ENCODE results near the gene ADGRE3.
"Not testable (repeated sequence)": the region's sequence is repeated elsewhere in the genome, so short reads cannot be mapped to it uniquely, and the experiment has no call there.

Gene ADGRE3

GRCh38 chr19:14669940-14670339, 4.7 kb downstream of the ADGRE3 start:
- DNase-seq, result no peak

DNA sequence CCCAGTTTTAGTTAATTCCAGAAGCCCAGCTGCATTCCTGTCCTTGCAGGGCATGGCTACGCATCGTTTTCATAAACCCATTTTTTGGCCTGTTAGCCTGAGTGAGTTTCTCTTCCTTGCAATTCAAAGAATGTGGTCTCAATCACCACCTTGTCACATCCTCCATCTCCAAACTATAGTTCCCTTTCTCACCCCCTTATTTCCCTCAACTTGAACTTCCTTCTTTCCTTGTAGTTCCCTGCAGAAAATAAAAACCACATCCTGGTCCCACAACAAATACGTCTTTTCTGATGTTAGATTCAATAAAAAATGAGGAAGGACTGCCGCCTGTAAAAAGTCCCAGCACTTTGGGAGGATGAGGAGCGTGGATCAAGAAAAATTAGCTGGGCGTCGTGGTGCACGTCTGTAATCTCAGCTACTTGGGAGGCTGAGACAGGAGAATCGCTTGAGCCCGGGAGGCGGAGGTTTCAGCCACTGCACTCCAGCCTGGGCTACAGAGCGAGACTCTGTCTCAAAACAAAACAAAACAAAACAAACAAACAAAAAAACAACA, 13.2 kb downstream of the ADGRE3 start:
- peak; percentile 92 for DNase-seq

GRCh38 chr19:14659874-14660489, 14.7 kb downstream of the ADGRE3 start:
- DNase-seq, result no peak

DNA sequence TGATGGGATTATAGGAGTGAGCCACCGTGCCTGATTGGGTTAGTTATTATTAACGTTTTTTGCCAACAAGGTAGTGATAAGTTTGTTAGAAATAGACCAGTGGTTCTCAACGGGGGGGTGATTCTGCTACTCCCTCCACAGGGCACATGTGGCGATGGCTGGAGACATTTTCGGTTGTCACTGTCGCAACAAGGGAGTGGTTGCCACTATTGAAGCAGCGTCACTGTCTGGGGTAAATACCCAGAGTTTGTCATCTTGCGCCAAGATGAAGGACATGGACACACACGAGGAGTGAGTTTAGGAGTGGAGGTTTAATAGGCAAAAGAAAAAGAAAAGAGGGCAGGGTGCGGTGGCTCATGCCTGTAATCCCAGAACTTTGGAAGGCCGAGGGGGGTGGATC, 18.9 kb downstream of the ADGRE3 start:
- peak; percentile 52 for DNase-seq

DNA sequence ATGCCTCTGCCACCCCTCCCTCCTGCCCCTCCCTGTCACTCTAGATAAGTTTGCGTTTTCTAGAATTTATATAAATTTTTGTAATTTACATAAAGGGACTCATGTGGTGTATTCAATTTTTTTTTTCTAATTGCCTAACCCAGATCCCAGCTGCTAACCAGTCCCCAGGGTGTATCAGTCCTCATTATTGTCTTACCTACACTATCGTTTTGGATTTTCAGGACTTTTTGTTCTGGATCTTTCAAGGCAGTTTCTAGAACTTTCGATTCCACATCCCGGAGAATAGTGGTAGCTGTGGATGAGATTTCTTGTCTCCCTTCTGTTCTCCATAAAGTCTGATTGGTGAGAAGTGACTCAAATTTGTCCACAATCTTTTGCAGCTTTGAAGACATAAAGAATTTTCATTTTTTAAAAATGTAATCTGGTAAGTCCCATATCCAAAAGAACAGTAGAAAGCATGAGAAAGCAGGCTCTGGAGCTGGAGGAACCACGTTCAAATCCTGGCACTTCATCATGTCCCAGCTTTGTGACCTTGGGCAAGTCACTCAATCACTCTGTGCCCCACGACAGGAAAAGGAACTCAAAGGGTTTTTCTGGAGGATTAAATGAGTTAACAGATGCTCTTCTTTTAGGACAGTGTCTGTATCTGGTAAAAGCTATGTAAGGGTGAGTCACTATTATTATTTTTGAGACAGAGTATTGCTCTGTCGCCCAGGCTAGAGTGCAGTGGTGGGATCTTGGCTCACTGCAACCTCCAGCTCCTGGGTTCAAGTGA, 19.7 kb downstream of the ADGRE3 start:
- DNase-seq, result peak; percentile 50

DNA sequence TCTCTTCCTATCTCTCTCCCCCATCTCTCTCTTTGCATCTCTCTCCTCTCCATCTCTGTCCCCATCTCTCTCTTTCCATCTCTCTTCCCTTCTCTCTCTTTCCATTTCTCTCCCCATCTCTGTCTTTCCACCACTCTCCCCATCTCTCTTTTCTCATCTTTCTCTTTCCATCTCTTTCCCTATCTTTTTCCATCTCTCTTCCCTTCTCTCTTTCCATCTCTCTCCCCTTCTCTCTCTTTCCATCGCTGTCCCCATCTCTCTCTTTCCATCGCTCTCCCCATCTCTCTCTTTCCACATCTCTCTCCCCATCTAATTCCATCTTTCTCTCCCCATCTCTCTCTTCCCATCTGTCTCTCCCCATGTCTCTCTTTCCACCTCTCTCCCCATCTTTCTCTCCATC, 24.5 kb downstream of the ADGRE3 start:
- DNase-seq, result no peak

DNA sequence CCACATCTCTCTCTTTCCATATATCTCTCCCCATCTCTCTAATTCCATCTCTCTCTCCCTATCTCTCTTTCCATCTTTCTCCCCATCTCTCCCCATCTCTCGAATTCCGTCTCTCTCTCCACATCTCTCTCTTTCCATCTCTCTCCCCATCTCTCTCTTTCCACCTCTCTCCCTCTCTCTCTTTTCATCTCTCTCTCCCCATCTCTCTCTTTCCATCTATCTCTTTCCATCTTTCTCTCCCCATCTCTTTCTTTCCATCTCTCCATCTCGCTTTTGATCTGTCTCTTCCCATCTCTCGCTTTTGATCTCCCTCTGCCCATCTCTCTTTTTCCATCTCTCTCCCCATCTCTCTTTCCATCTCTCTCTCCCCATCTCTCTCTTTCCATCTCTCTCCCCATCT, 25.6 kb downstream of the ADGRE3 start:
- DNase-seq, result no peak

GRCh38 chr19:14648506-14648905, 26.1 kb downstream of the ADGRE3 start:
- DNase-seq, result no peak

DNA sequence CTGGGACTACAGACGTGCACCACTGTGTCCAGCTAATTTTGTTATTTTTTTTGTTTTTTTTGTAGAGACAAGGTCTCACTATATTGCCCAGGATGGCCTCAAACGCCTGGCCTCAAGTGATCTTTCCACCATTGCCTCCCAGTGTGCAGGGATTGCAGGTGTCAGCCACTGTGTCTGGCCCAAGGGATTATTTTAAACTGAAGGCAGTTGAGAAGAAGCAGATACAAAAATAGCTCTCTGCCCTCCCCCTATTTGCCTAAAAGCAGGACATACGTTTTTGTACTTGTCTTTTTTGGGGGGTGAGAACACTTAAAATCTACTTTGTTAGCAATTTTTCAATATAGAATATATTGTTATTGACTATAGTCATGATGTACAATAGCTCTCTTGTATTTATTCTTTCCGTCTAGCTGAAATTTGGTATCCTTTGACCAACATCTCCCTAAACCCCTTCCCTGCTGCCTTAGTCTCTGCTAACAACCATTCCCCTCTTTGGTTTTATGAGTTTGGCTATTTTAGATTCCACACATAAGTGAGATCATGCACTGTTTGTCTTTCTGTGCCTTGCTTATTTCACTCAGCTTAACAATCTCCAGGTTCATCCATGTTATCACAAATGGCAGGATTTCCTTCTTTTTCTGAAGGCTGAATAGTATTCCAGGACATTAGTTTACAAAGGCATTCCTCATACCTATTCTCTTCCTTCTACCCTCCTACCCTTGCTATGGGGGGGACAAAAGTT, 34.9 kb downstream of the ADGRE3 start:
- no peak for DNase-seq

- DNase-seq, result peak; percentile 48
Observed at GRCh38 chr19:14632286-14632685, 42.4 kb downstream of the ADGRE3 start.

DNA sequence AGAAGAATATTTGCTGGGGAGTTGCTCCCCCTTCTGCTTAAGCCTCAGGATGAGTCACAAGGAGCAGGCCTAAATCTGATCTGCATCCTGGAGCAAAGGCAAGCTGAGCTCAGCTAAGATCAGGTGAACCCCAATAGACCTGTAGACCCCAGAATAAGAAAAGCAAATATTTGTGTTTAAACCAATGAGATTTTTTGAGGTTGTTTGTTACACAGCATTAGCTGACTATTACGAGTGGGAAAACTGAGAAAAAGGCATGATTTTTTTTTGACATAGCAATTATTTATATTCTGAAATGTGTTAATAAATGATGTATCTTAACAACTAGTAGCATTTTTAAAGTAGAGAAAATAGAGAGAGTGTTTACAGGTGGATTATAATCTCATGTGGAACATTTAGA, 45.1 kb downstream of the ADGRE3 start:
- DNase-seq, result no peak

DNA sequence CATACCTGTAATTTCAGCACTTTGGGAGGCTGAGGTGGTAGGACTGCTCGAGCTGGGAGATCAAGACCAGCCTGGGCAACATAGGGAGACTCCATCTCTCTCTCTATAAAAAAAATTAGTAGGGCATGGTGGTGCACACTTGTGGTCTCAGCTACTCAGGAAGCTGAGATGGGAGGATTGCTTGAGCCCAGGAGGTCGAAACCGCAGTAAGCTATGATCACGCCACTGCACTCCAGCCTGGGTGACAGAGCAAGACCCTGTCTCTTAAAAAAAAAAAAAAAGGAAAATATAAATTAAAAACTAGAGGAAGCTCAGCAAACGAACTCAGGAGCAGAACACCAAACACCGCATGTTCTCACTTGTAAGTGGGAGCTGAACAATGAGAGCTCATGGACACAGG, 50.2 kb downstream of the ADGRE3 start:
- not testable (repeated sequence) for DNase-seq

- no peak for DNase-seq
Observed at GRCh38 chr19:14619404-14619803, 55.2 kb downstream of the ADGRE3 start.

GRCh38 chr19:14616407-14616806, 58.2 kb downstream of the ADGRE3 start:
- DNase-seq, result peak; percentile 91

DNA sequence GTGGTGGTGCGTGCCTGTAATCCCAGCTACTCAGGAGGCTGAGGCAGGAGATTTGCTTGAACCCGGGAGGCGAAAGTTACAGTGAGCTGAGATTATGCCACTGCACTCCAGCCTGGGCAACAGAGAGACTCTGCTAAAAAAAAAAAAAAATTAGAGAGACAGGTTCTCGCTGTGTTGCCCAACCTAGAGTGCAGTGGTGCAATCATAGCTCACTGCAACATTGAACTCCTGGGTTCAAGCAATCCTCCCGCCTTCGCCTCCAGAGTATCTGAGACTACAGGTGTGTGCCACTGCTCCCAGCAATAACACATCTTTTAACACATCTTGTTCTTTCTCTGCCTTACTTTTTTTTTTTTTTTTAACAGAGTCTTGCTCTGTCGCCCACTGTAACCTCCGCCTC, 59.0 kb downstream of the ADGRE3 start:
- DNase-seq, result no peak

- peak; percentile 96 for DNase-seq
Observed at GRCh38 chr19:14614099-14614412, 60.6 kb downstream of the ADGRE3 start.

GRCh38 chr19:14613399-14614098, 61.1 kb downstream of the ADGRE3 start:
- DNase-seq, result not testable (repeated sequence)

DNA sequence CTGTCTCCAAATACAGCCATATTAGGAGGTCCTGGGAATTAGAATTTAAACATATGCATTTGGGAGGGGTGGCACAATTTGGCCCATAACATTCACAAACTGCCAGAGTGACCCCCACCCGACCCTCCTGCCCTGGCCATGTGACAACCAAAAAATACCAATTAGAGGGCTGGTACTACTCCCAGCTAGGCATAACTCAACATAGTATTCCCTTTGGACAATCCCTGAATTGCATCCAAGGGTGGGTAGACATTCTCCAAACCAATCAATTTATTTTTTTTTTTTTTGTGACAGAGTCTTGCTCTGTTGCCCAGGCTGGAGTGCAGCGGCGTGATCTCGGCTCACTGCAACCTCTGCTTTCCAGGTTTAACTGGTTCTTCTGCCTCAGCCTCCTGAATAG, 62.0 kb downstream of the ADGRE3 start:
- DNase-seq, result no peak

DNA sequence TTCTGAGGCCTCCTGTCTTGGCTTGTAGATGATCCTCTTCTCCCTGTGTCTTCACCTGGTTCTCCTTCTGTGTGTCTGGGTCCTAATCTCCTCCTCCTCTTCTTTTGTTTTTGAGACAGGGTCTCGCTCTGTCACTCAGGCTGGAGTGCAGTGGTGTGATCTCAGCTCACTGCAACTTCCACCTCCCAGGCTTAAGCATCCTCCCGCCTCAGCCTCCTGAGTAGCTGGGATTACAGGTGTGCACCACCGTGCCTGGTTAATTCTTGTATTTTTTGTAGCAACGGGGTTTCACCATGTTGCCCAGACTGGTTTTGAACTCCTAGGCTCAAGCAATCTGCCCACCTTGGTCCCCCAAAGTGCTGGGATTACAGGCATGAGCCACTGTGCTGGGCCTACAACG, 62.4 kb downstream of the ADGRE3 start:
- not testable (repeated sequence) for DNase-seq

GRCh38 chr19:14611051-14611450, 63.6 kb downstream of the ADGRE3 start:
- DNase-seq, result no peak

- no peak for DNase-seq
Observed at GRCh38 chr19:14606627-14607026, 68.0 kb downstream of the ADGRE3 start.

DNA sequence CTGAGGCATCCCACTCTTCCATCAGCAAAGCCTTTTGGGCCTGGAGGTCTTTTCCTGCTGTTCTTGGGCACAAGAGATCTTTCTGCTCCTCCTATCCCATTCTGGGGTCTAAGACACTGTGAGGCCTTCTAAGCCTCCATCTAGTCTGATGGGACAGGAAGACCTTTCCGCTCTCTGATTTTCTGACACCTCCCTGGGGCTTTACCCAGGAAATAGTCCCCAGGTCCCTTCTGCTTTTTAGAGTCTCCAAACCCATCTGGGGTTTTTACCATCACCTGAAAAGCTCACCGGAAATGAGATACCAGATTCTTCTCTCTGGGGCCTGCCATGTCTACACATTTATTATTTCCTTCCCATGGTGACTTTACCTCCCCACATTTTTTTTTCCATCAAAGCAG, 70.7 kb downstream of the ADGRE3 start:
- DNase-seq, result no peak

- no peak for DNase-seq
Observed at GRCh38 chr19:14599548-14600147, 75.0 kb downstream of the ADGRE3 start.

All from inflammatory macrophage treated with lipopolysaccharide for 4 hours (primary cell).